HCT116 (cell line): Measurements from ENCODE around the gene TEAD1. TPM values are rescaled to one million over a fixed set of nuclear protein-coding genes. Genes with fewer than 3 reads are reported as not detected.

ENCODE experiments used
- ATAC-seq: fragments of 200-7000 bp; cut with Tn5 transposase; 2 replicates; pipeline ENCODE4 v1.9.1; 2020; ENCODE audit warnings: mild to moderate bottlenecking, moderate library complexity
- BruUV-seq: library from RNA; stranded (reverse); fragments of 400-500 nt; replicated peaks from 2 replicates; lab custom pipeline; 2021; lab: Mats Ljungman, UMichigan
- CTCF ChIA-PET: fragments of 300-600 bp; sonication (Branson Sonifier 250); formaldehyde crosslinking; loops from one replicate; lab custom pipeline; 2021; ENCODE audit warnings: antibody characterized with exemption; lab: Charles Lee
- POLR2A ChIA-PET: fragments of 300-600, 350-600 bp; sonication (Branson Sonifier 250); formaldehyde crosslinking; loops from one replicate; lab custom pipeline; 2021; ENCODE audit warnings: antibody characterized with exemption; lab: Charles Lee
- RAD21 ChIA-PET, 2 experiments: fragments of 300-600 bp; sonication (Branson Sonifier 250); formaldehyde crosslinking; loops; one replicate each; lab custom pipeline; 2023; ENCODE audit warnings: low total read pairs in 2 of 2; ENCODE audit not compliant: uncharacterized antibody in 2 of 2, unreplicated experiment in 2 of 2, low non-redundant PET in 1 of 2; lab: Charles Lee
- DNase-seq: peaks from one replicate; pipeline ENCODE4 v3.0.0-alpha.2; 2010; ENCODE audit warnings: low read depth, low spot score
- H2AFZ ChIP-seq: fragments of 200-600 bp; shearing (Covaris generic), sonication (generic); 2 replicates; pipeline ENCODE4 v1.6.1; 2017; ENCODE audit warnings: low read depth, mixed run types, mixed read lengths, antibody characterized with exemption, low read length; ENCODE audit not compliant: poor library complexity, severe bottlenecking
- H3K27ac ChIP-seq: 2 replicates; pipeline ENCODE4 v1.5.1; 2012; ENCODE audit warnings: low read depth, low read length
- H3K27me3 ChIP-seq: fragments of 200-600 bp; sonication (generic); 2 replicates; pipeline ENCODE4 v1.6.1; 2016; ENCODE audit warnings: mixed run types, low read length, mixed read lengths; ENCODE audit not compliant: insufficient read depth
- H3K36me3 ChIP-seq, 2 experiments: fragments of 200-500 bp in 1 of 2; fragments of 200-600 bp in 1 of 2; sonication (Bioruptor generic) in 1 of 2; sonication (generic) in 1 of 2; 2 replicates each; pipeline versions ENCODE4 v1.5.1 to v1.6.1; 2014 to 2016; ENCODE audit warnings: low read length in 2 of 2, inconsistent platforms in 1 of 2, mixed read lengths in 1 of 2, mixed run types in 1 of 2; ENCODE audit not compliant: insufficient read depth in 2 of 2, control insufficient read depth in 1 of 2
- H3K4me1 ChIP-seq, 2 experiments: fragments of 200-600 bp in 1 of 2; sonication (generic) in 1 of 2; 2 replicates each; pipeline versions ENCODE4 v1.5.1 to v1.6.1; 2012 to 2017; ENCODE audit warnings: low read length in 2 of 2, inconsistent platforms in 1 of 2, mild to moderate bottlenecking in 1 of 2, mixed read lengths in 1 of 2, mixed run types in 1 of 2, moderate library complexity in 1 of 2; ENCODE audit not compliant: insufficient read depth in 2 of 2, control insufficient read depth in 1 of 2
- H3K4me2 ChIP-seq: fragments of 200-600 bp; sonication (generic); 2 replicates; pipeline ENCODE4 v1.6.1; 2017; ENCODE audit warnings: mixed run types, low read length, mixed read lengths
- H3K4me3 ChIP-seq, 2 experiments: fragments of 200-600 bp in 1 of 2; sonication (generic) in 1 of 2; replicated peaks in 1 of 2; 2 replicates each; pipeline ENCODE4 v1.5.1; 2011 to 2016; ENCODE audit warnings: low read length in 2 of 2, control low read depth in 1 of 2, low read depth in 1 of 2, mild to moderate bottlenecking in 1 of 2, mixed read lengths in 1 of 2, mixed run types in 1 of 2
- H3K79me2 ChIP-seq: fragments of 200-600 bp; sonication (generic); 2 replicates; pipeline ENCODE4 v1.6.1; 2017; ENCODE audit warnings: mild to moderate bottlenecking, mixed run types, low read length, moderate library complexity, mixed read lengths; ENCODE audit not compliant: insufficient read depth
- H3K9ac ChIP-seq: fragments of 200-600 bp; sonication (generic); 2 replicates; pipeline ENCODE4 v1.6.1; 2016; ENCODE audit warnings: low read length, mixed read lengths
- H3K9me2 ChIP-seq: fragments of 200-600 bp; sonication (generic), shearing (Covaris generic); 2 replicates; pipeline ENCODE4 v1.6.1; 2017; ENCODE audit warnings: mixed run types, mild to moderate bottlenecking, moderate library complexity; ENCODE audit not compliant: insufficient read depth
- H3K9me3 ChIP-seq, 2 experiments: fragments of 200-500 bp in 1 of 2; fragments of 200-600 bp in 1 of 2; sonication (Bioruptor generic) in 1 of 2; sonication (generic) in 1 of 2; 2 replicates each; pipeline ENCODE4 v1.6.1; 2014 to 2017; ENCODE audit warnings: low read length in 2 of 2, mixed read lengths in 2 of 2, inconsistent platforms in 1 of 2, low read depth in 1 of 2, mild to moderate bottlenecking in 1 of 2, mixed run types in 1 of 2, moderate library complexity in 1 of 2; ENCODE audit not compliant: control insufficient read depth in 1 of 2, insufficient read depth in 1 of 2
- H4K20me1 ChIP-seq: fragments of 200-600 bp; sonication (generic), shearing (Covaris generic); 2 replicates; pipeline ENCODE4 v1.6.1; 2017; ENCODE audit warnings: mixed run types, mild to moderate bottlenecking, moderate library complexity; ENCODE audit not compliant: insufficient read depth
- ATF3 ChIP-seq: IDR thresholded peaks from 2 replicates; pipeline ENCODE4 v1.6.1; 2012
- CBX3 ChIP-seq: IDR thresholded peaks from 2 replicates; pipeline ENCODE4 v1.6.1; 2012; ENCODE audit warnings: low read depth
- EGR1 ChIP-seq: IDR thresholded peaks from 2 replicates; pipeline ENCODE4 v1.6.1; 2012; ENCODE audit warnings: low read depth
- ELF1 ChIP-seq: IDR thresholded peaks from 2 replicates; pipeline ENCODE4 v1.6.1; 2012; ENCODE audit warnings: low read depth, borderline replicate concordance
- EZH2 ChIP-seq: fragments of 200-600 bp; sonication (generic); IDR thresholded peaks from 2 replicates; pipeline ENCODE4 v1.6.1; 2017; ENCODE audit warnings: antibody characterized with exemption, mixed run types
- EZH2phosphoT487 ChIP-seq: fragments of 200-600 bp; IDR thresholded peaks from 2 replicates; pipeline ENCODE4 v1.6.1; 2018; ENCODE audit warnings: antibody characterized with exemption, borderline replicate concordance
- JUND ChIP-seq: IDR thresholded peaks from 2 replicates; pipeline ENCODE4 v1.6.1; 2012
- MAX ChIP-seq: IDR thresholded peaks from 2 replicates; pipeline ENCODE4 v1.6.1; 2012
- POLR2A ChIP-seq: IDR thresholded peaks from 2 replicates; pipeline ENCODE4 v1.7.0; 2011; ENCODE audit warnings: borderline replicate concordance; ENCODE audit not compliant: insufficient read depth, insufficient read length; ENCODE audit errors: extremely low read depth
- POLR2AphosphoS5 ChIP-seq: IDR thresholded peaks from 2 replicates; pipeline ENCODE4 v1.6.1; 2011; ENCODE audit warnings: mild to moderate bottlenecking, low read depth, low read length, moderate library complexity
- RAD21 ChIP-seq: IDR thresholded peaks from 2 replicates; pipeline ENCODE4 v1.6.1; 2012; ENCODE audit warnings: low read depth, mild to moderate bottlenecking
- SRF ChIP-seq: IDR thresholded peaks from 2 replicates; pipeline ENCODE4 v1.6.1; 2012; ENCODE audit warnings: low read depth
- TCF7L2 ChIP-seq: IDR thresholded peaks from 2 replicates; pipeline ENCODE4 v1.7.0; 2011; ENCODE audit warnings: borderline replicate concordance, inconsistent platforms; ENCODE audit not compliant: insufficient read depth, insufficient read length; ENCODE audit errors: extremely low read depth
- ZFX ChIP-seq: fragments of 450-650 bp; IDR thresholded peaks from 2 replicates; pipeline ENCODE4 v1.6.1; 2017
- intact Hi-C: fragments of 100-400 bp; cut with micrococcal nuclease; formaldehyde crosslinking; loops from 2 replicates; pipeline ENCODE4 v1.10.0; 2022
- total RNA-seq: library from RNA; stranded (reverse); gene quantifications from one replicate; pipeline ENCODE4 v1.2.1, GENCODE V29; 2021; ENCODE audit not compliant: unreplicated experiment
- TF ChIP-seq, protein P1 (sequence below): IDR thresholded peaks from 2 replicates; pipeline ENCODE4 v1.6.1; 2011; ENCODE audit warnings: mild to moderate bottlenecking, low read length, moderate library complexity; ENCODE audit not compliant: insufficient replicate concordance; ENCODE audit errors: extremely low read depth

The TEAD1 gene
- total RNA-seq, 1 experiment from 2014 or later = 103 TPM

GRCh38 chr11:12810568-12810894 lies 136.3 kb downstream of the TEAD1 start:
- peaks cover 90 to 98% of the 10 kb centered on the region in 2 experiments for H3K4me1 ChIP-seq
- no peaks in the 10 kb centered on the region for H3K27me3 ChIP-seq
- no peak overlapping the region for H2AFZ ChIP-seq
- TF ChIP-seq MAX (no peak), ZFX (no peak), CBX3 (no peak), ELF1 (no peak), TCF7L2 (no peak), JUND (no peak), POLR2A (no peak), EZH2phosphoT487 (no peak), SRF (no peak)
- TF ChIP-seq, all 23 proteins: peak for 0
- BruUV-seq = no TSS peak
- no peak overlapping the region for H3K27ac ChIP-seq
- ATAC-seq = no peak
- no peaks in the 10 kb centered on the region for H3K36me3 ChIP-seq
- RAD21 ChIA-PET = no interaction called here
- no peaks in the 10 kb centered on the region for H4K20me1 ChIP-seq
- intact Hi-C loops = loop anchor here (5.0 kb wide), 1 partner anchor 77 kb away; no protein-coding TSS in a partner anchor
- CTCF ChIA-PET = interaction anchor here (0.8 kb wide), 1 partner anchor 10 kb away, joined by 4 read pairs; no protein-coding TSS in a partner anchor
- H3K9ac ChIP-seq = no peak overlapping the region
- H3K9me3 ChIP-seq = no peaks in the 10 kb centered on the region
- POLR2A ChIA-PET = no interaction called here
- no peak for DNase-seq
- peak overlapping the region; percentile 13; the same call in 1 of the 2 replicates for H3K4me2 ChIP-seq
- H3K9me2 ChIP-seq = no peaks in the 10 kb centered on the region
- no peak overlapping the region for H3K4me3 ChIP-seq
- peaks cover 70% of the 10 kb centered on the region for H3K79me2 ChIP-seq

DNA sequence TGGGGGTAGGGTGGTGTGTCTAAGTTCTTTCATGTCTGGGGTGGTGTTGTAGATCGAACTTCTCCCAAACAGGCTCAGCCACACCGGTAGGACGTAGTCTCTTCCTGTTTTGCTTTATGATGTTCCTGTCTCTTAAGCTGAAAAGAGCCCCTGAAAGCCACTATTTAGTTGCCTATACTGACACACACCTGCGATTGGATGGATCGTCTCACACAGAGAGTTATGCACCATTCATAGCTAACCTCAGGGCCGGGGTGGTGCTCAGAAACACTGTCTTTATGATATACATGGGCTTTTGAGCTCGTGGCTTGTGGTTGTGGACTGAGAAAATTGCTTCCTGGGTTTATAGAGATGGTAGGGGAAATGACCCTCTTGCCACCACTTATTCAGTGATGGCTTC lies 137.6 kb downstream of the TEAD1 start:
- Histone ChIP-seq H3K9me2 (no peaks in the 10 kb centered on the region), H3K9ac (no peak overlapping the region), H3K4me2 (no peak overlapping the region), H2AFZ (no peak overlapping the region), H3K9me3 (no peaks in the 10 kb centered on the region)
- ChIA-PET CTCF (no interaction called here), RAD21 (no interaction called here), POLR2A (no interaction called here)
- no TSS peak for BruUV-seq
- no peak for ATAC-seq
- TF ChIP-seq ELF1 (no peak), ATF3 (no peak), EGR1 (no peak), RAD21 (no peak), MAX (no peak), EZH2 (no peak), POLR2AphosphoS5 (no peak), TCF7L2 (no peak), EZH2phosphoT487 (no peak)
- TF ChIP-seq, protein P1, sequence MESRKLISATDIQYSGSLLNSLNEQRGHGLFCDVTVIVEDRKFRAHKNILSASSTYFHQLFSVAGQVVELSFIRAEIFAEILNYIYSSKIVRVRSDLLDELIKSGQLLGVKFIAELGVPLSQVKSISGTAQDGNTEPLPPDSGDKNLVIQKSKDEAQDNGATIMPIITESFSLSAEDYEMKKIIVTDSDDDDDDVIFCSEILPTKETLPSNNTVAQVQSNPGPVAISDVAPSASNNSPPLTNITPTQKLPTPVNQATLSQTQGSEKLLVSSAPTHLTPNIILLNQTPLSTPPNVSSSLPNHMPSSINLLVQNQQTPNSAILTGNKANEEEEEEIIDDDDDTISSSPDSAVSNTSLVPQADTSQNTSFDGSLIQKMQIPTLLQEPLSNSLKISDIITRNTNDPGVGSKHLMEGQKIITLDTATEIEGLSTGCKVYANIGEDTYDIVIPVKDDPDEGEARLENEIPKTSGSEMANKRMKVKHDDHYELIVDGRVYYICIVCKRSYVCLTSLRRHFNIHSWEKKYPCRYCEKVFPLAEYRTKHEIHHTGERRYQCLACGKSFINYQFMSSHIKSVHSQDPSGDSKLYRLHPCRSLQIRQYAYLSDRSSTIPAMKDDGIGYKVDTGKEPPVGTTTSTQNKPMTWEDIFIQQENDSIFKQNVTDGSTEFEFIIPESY = no peak
- TF ChIP-seq, all 23 proteins: peak for 0
- no peaks in the 10 kb centered on the region for H3K27me3 ChIP-seq
- intact Hi-C loops = loop anchor here (5.0 kb wide), 1 partner anchor 75 kb away; no protein-coding TSS in a partner anchor
- H3K27ac ChIP-seq = no peak overlapping the region
- H3K4me1 ChIP-seq = peaks cover 89 to 98% of the 10 kb centered on the region in 2 experiments
- H4K20me1 ChIP-seq = no peaks in the 10 kb centered on the region
- no peak for DNase-seq
- no peaks in the 10 kb centered on the region for H3K36me3 ChIP-seq
- H3K4me3 ChIP-seq = no peak overlapping the region
- H3K79me2 ChIP-seq = peaks cover 70% of the 10 kb centered on the region
